Placental epithelial cell (primary cell): ENCODE results near the gene DAO. TPM values are rescaled to one million over a fixed set of nuclear protein-coding genes. Genes with fewer than 3 reads are reported as not detected.

ENCODE experiments used
- small RNA-seq: library from RNA; depleted of rRNA; stranded (forward); fragments of <200 nt; gene quantifications from one replicate; pipeline ENCODE3, GENCODE V24; 2012
- total RNA-seq: library from RNA; depleted of rRNA; stranded (reverse); fragments of >200 nt; gene quantifications from 2 replicates; pipeline ENCODE4 v1.2.3, GENCODE V29; 2012

The DAO gene
- not detected in 2 replicates for total RNA-seq

DNA sequence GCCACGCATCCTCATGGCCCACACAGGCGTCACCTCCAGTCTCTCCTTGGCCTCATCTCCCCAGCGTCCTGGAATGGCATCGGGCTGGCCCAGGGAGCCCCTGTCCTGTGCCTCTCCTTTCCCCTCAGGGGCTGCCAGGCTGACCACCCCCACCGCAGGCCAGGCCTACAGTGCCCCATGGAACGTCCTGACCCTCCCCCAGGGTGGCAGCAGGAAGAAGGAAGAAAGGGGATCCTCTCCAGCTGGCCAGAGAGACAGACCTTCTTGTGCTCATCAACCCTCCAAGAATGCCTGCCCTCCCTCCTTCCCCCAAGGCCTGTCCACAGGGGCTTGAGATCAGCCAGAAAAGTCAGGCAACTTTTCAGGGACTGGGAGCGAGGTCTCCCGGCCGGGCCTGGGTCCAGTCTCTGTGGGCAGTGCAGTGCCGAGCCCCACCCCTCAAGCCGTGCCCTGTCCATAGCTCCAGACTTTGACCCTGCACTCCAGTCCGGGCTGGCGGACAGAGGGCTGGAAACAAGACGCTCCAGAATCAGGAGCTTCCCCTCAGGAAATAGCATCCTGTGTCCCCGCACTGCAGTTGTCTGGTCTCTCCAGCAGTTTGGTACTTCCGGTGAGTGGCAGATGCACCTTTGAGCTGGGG lies at the start of gene DAO:
DAO (plus strand) TSS at position 478 of the 640 bp plus-strand sequence. CDS start 4,915 bp downstream, outside the sequence.

Small RNAs within 50 kb of the gene (small RNA-seq; reads per million reads assigned to genes)
- gene MIR619: not detected
- not detected for gene RNU6-361P

Other genes with a start within 250 kb of the DAO start
- 2.0 and 3.9 TPM in 2 replicates for gene SELPLG, start 246.2 kb upstream of the DAO start, total RNA-seq
- 143 and 209 TPM in 2 replicates for gene CORO1C, start 148.6 kb upstream of the DAO start, total RNA-seq
- gene SSH1, start 22.5 kb upstream of the DAO start, total RNA-seq: 23.6 and 33.9 TPM in 2 replicates
- not detected in 2 replicates for gene SVOP, start 141.0 kb downstream of the DAO start, total RNA-seq
- 6.7 and 11.8 TPM in 2 replicates for gene USP30, start 172.5 kb downstream of the DAO start, total RNA-seq
- 14.1 and 18.1 TPM in 2 replicates for gene ALKBH2, start 213.4 kb downstream of the DAO start, total RNA-seq
- 35.5 and 35.7 TPM in 2 replicates for gene UNG, start 217.5 kb downstream of the DAO start, total RNA-seq
- 7.9 and 12.6 TPM in 2 replicates for gene ACACB, start 236.5 kb downstream of the DAO start, total RNA-seq